ENCODE results near the gene DHRS7B. TPM values are rescaled to one million over a fixed set of nuclear protein-coding genes. Genes with fewer than 3 reads are reported as not detected.

The DHRS7B gene, protein sequence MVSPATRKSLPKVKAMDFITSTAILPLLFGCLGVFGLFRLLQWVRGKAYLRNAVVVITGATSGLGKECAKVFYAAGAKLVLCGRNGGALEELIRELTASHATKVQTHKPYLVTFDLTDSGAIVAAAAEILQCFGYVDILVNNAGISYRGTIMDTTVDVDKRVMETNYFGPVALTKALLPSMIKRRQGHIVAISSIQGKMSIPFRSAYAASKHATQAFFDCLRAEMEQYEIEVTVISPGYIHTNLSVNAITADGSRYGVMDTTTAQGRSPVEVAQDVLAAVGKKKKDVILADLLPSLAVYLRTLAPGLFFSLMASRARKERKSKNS
- 10 to 100 TPM; 18.3 to 21.9 TPM for total RNA-seq
- polyA plus RNA-seq, result 10 to 100 TPM; 14.3 to 19.1 TPM

DNA sequence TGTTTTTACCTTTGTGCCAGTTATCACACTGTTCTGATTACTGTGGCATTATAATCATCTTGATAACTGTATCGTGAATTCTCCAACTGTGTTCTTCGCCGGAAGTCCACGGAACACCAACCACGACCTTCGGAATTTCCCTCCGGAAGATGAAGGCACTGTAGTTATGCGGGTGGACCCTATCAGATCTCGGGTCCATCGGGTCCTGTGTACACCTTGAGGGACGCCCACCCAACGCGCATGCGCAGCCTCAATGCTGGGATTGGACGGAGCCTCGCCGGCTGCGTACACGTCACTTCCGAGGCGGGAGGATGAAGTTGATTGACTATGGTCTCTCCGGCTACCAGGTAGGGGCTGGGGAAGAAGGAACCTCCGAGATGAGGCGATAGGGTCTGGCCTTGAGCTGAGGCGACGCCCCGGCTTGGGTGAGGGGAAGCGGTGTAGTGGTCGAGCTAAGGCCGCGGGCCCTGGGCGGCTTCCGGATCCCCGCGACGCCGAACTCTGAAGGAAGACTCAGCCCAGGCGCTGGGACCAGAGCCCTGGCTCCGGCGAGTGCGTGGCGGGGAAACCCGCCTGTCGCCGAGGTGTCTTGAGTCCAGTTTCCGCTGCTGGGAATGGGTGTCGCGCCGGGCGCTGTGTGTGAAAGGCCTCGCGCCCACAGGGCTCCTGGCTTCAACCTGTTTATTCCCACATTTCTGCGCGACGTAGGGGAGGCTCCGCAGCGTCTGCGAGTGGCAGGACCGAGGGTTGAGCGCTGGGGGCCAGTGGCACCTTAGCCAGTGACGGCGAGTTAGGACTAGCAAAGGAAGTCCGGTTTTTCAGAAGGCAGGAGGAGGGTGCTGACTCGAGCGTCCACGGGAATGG, at the start of gene DHRS7B:
Gene DHRS7B, plus strand, starts transcription at position 320 of the 864 bp plus-strand sequence. Its CDS starts 8 bp downstream, at position 328.
- Histone ChIP-seq H3K27ac (ENCODE audit: low read depth in 1 of 2, low read length in 2 of 2) (peak within 1 kb of the TSS; percentile 84 to 86), H3K9me3 (ENCODE audit: control insufficient read depth in 4 of 4, low read length in 3 of 4) (no peaks in the 10 kb centered on the region), H3K27me3 (ENCODE audit: control insufficient read depth in 4 of 4, insufficient read depth in 4 of 4, low read length in 3 of 4) (no peaks in the 10 kb centered on the region), H3K9ac (ENCODE audit: low read depth in 1 of 2, low read length in 2 of 2) (peak within 1 kb of the TSS; percentile 72 to 99), H3K4me1 (ENCODE audit: control insufficient read depth in 4 of 4, insufficient read depth in 4 of 4, low read length in 3 of 4) (peaks cover 1 to 21% (median 15%) of the 10 kb centered on the region in 4 donors), H3K36me3 (ENCODE audit: control insufficient read depth in 4 of 4, insufficient read depth in 3 of 4, low read depth in 1 of 4, low read length in 3 of 4) (no peaks in the 10 kb centered on the region), H3K4me3 (ENCODE audit: low read depth in 1 of 3, low read length in 3 of 3) (peak within 1 kb of the TSS; percentile 68 to 99 (median 87))
- under 1% methylated on average over 66 of the region's 66 CpGs for WGBS
- DNase-seq (ENCODE audit: low spot score), result peak; percentile 98
- TF ChIP-seq, protein P1, sequence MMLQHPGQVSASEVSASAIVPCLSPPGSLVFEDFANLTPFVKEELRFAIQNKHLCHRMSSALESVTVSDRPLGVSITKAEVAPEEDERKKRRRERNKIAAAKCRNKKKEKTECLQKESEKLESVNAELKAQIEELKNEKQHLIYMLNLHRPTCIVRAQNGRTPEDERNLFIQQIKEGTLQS (IDR thresholded peaks at IDR 0.05), result no peak
- TF ChIP-seq EGR1 (IDR thresholded peaks at IDR 0.05; ENCODE audit: low read depth in 2 of 2), result no peak
- peak; percentile 60 for TF ChIP-seq YY1 (IDR thresholded peaks at IDR 0.05)
- TF ChIP-seq JUND (IDR thresholded peaks at IDR 0.05), result no peak
- peak; percentile 66 for TF ChIP-seq SP1 (IDR thresholded peaks at IDR 0.05)
- no peak for TF ChIP-seq HNF4G (IDR thresholded peaks at IDR 0.05)
- TF ChIP-seq, protein P2, sequence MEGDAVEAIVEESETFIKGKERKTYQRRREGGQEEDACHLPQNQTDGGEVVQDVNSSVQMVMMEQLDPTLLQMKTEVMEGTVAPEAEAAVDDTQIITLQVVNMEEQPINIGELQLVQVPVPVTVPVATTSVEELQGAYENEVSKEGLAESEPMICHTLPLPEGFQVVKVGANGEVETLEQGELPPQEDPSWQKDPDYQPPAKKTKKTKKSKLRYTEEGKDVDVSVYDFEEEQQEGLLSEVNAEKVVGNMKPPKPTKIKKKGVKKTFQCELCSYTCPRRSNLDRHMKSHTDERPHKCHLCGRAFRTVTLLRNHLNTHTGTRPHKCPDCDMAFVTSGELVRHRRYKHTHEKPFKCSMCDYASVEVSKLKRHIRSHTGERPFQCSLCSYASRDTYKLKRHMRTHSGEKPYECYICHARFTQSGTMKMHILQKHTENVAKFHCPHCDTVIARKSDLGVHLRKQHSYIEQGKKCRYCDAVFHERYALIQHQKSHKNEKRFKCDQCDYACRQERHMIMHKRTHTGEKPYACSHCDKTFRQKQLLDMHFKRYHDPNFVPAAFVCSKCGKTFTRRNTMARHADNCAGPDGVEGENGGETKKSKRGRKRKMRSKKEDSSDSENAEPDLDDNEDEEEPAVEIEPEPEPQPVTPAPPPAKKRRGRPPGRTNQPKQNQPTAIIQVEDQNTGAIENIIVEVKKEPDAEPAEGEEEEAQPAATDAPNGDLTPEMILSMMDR (IDR thresholded peaks at IDR 0.05; ENCODE audit: low read depth, low read length, missing input control), result no peak
- TF ChIP-seq, protein P3, sequence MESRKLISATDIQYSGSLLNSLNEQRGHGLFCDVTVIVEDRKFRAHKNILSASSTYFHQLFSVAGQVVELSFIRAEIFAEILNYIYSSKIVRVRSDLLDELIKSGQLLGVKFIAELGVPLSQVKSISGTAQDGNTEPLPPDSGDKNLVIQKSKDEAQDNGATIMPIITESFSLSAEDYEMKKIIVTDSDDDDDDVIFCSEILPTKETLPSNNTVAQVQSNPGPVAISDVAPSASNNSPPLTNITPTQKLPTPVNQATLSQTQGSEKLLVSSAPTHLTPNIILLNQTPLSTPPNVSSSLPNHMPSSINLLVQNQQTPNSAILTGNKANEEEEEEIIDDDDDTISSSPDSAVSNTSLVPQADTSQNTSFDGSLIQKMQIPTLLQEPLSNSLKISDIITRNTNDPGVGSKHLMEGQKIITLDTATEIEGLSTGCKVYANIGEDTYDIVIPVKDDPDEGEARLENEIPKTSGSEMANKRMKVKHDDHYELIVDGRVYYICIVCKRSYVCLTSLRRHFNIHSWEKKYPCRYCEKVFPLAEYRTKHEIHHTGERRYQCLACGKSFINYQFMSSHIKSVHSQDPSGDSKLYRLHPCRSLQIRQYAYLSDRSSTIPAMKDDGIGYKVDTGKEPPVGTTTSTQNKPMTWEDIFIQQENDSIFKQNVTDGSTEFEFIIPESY (IDR thresholded peaks at IDR 0.05), result no peak
- peak in 1 of 2 donors; percentile 8 for TF ChIP-seq RXRA (IDR thresholded peaks at IDR 0.05)
- TF ChIP-seq RAD21 (IDR thresholded peaks at IDR 0.05), result peak in 1 of 2 donors; percentile 20
- peak; percentile 53 for TF ChIP-seq TAF1 (conservative IDR thresholded peaks at IDR 0.05)
- TF ChIP-seq, protein P4, sequence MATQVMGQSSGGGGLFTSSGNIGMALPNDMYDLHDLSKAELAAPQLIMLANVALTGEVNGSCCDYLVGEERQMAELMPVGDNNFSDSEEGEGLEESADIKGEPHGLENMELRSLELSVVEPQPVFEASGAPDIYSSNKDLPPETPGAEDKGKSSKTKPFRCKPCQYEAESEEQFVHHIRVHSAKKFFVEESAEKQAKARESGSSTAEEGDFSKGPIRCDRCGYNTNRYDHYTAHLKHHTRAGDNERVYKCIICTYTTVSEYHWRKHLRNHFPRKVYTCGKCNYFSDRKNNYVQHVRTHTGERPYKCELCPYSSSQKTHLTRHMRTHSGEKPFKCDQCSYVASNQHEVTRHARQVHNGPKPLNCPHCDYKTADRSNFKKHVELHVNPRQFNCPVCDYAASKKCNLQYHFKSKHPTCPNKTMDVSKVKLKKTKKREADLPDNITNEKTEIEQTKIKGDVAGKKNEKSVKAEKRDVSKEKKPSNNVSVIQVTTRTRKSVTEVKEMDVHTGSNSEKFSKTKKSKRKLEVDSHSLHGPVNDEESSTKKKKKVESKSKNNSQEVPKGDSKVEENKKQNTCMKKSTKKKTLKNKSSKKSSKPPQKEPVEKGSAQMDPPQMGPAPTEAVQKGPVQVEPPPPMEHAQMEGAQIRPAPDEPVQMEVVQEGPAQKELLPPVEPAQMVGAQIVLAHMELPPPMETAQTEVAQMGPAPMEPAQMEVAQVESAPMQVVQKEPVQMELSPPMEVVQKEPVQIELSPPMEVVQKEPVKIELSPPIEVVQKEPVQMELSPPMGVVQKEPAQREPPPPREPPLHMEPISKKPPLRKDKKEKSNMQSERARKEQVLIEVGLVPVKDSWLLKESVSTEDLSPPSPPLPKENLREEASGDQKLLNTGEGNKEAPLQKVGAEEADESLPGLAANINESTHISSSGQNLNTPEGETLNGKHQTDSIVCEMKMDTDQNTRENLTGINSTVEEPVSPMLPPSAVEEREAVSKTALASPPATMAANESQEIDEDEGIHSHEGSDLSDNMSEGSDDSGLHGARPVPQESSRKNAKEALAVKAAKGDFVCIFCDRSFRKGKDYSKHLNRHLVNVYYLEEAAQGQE (IDR thresholded peaks at IDR 0.05), result no peak
- TF ChIP-seq, protein P5, sequence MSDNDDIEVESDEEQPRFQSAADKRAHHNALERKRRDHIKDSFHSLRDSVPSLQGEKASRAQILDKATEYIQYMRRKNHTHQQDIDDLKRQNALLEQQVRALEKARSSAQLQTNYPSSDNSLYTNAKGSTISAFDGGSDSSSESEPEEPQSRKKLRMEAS (IDR thresholded peaks at IDR 0.05), result no peak
- TF ChIP-seq FOXA2 (IDR thresholded peaks at IDR 0.05), result no peak
- TF ChIP-seq NR2F2 (IDR thresholded peaks at IDR 0.05), result no peak
- TF ChIP-seq GABPA (IDR thresholded peaks at IDR 0.05 in 1 of 2, conservative IDR thresholded peaks at IDR 0.05 in 1 of 2), result peak; percentile 67 to 92
- TF ChIP-seq HNF4A (conservative IDR thresholded peaks at IDR 0.05), result peak; percentile 61 to 78
- no peak for TF ChIP-seq FOXA1 (IDR thresholded peaks at IDR 0.05)

Data from liver (tissue), 9 donors.